Measurements from ENCODE around the gene PCDHB5. TPM values are rescaled to one million over a fixed set of nuclear protein-coding genes. Genes with fewer than 3 reads are reported as not detected.
"Not testable (repeated sequence)": the region's sequence is repeated elsewhere in the genome, so short reads cannot be mapped to it uniquely, and the experiment has no call there.

Gene PCDHB5
- total RNA-seq, 1 donor from 2014 or later: 0.63 TPM

GRCh38 chr5:141105350-141105749 lies 29.7 kb upstream of the PCDHB5 start:
- no peak overlapping the region for H3K4me3 ChIP-seq (ENCODE audit: low read depth, low read length)
- DNase-seq (ENCODE audit: low read depth): no peak
- no peak for TF ChIP-seq CTCF (conservative IDR thresholded peaks at IDR 0.05; ENCODE audit: low read depth, low read length)

- no peak overlapping the region for H3K4me3 ChIP-seq (ENCODE audit: low read depth, low read length)
- no peak for DNase-seq (ENCODE audit: low read depth)
- TF ChIP-seq CTCF (conservative IDR thresholded peaks at IDR 0.05; ENCODE audit: low read depth, low read length): no peak
These were observed 15.8 kb upstream of the PCDHB5 start for GRCh38 chr5:141119250-141119649.

GRCh38 chr5:141121563-141121962 lies 13.4 kb upstream of the PCDHB5 start, which contains the start of gene PCDHB4:
PCDHB4 (plus strand) TSS chr5:141121818; CDS start chr5:141121999, 181 bp downstream.
- DNase-seq (ENCODE audit: low read depth): no peak
- peak; percentile 21 for TF ChIP-seq CTCF (conservative IDR thresholded peaks at IDR 0.05; ENCODE audit: low read depth, low read length)
- H3K4me3 ChIP-seq (ENCODE audit: low read depth, low read length): no peak within 1 kb of the TSS

- H3K4me3 ChIP-seq (ENCODE audit: low read depth, low read length): no peak overlapping the region
- no peak for DNase-seq (ENCODE audit: low read depth)
- TF ChIP-seq CTCF (conservative IDR thresholded peaks at IDR 0.05; ENCODE audit: low read depth, low read length): no peak
These were observed 13.0 kb upstream of the PCDHB5 start for GRCh38 chr5:141121985-141122384.

- not testable (repeated sequence) for H3K4me3 ChIP-seq (ENCODE audit: low read depth, low read length); DNase-seq (ENCODE audit: low read depth)
These were observed 11.4 kb upstream of the PCDHB5 start for GRCh38 chr5:141123396-141124135.

GRCh38 chr5:141127305-141127704 lies 7.7 kb upstream of the PCDHB5 start:
- no peak for DNase-seq (ENCODE audit: low read depth)
- no peak for TF ChIP-seq CTCF (conservative IDR thresholded peaks at IDR 0.05; ENCODE audit: low read depth, low read length)
- no peak overlapping the region for H3K4me3 ChIP-seq (ENCODE audit: low read depth, low read length)

GRCh38 chr5:141135718-141136266 lies 786 bp downstream of the PCDHB5 start:
- no peak for DNase-seq (ENCODE audit: low read depth)
- no peak for TF ChIP-seq CTCF (conservative IDR thresholded peaks at IDR 0.05; ENCODE audit: low read depth, low read length)
- H3K4me3 ChIP-seq (ENCODE audit: low read depth, low read length): peak overlapping the region; percentile 40

GRCh38 chr5:141137346-141137745 lies 2.3 kb downstream of the PCDHB5 start:
- not testable (repeated sequence) for H3K4me3 ChIP-seq (ENCODE audit: low read depth, low read length); DNase-seq (ENCODE audit: low read depth)

Data from epithelial cell of proximal tubule (primary cell).